NCI-H2107 (cell line): ENCODE results near the gene ZSCAN22.

Source experiments
- DNase-seq: peaks from one replicate; lab custom pipeline; 2025; lab: John Stamatoyannopoulos, UW

Gene ZSCAN22

DNA sequence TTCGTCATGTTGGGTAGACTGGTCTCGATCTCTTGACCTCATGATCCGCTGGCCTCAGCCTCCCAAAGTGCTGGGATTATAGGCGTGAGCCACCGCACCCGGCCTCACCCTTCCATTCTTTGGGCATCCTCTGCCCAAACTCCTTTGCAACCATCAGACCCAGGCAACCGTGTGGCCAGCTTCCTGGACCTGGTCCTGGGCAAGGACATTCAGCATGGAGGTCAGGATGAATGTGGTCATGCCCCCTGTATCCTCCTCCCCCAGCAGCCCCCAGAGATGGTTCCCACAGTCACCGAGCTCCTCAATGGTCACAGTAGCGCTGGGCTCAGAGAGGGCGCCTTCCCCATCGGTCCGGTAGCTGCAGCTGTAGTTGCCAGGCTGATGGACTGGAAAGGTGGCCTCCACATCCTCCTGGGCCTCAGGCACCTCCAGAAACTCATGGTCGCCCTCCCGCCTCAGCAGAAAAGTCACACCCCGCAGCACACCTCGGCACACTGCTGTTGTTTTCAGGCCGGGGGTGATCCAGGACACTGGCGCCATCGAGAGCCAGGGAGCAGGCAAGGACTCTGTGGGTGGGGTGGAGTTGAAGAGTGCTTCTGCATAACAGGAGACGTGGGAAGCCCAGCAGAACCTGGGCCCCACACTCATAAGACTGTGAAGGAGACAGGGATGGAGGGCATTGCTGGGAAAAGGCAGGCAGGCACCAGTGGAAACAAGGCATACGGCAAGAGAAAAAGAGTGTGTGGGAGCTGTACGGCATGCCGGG, 25.4 kb downstream of the ZSCAN22 start:
- no peak for DNase-seq

DNA sequence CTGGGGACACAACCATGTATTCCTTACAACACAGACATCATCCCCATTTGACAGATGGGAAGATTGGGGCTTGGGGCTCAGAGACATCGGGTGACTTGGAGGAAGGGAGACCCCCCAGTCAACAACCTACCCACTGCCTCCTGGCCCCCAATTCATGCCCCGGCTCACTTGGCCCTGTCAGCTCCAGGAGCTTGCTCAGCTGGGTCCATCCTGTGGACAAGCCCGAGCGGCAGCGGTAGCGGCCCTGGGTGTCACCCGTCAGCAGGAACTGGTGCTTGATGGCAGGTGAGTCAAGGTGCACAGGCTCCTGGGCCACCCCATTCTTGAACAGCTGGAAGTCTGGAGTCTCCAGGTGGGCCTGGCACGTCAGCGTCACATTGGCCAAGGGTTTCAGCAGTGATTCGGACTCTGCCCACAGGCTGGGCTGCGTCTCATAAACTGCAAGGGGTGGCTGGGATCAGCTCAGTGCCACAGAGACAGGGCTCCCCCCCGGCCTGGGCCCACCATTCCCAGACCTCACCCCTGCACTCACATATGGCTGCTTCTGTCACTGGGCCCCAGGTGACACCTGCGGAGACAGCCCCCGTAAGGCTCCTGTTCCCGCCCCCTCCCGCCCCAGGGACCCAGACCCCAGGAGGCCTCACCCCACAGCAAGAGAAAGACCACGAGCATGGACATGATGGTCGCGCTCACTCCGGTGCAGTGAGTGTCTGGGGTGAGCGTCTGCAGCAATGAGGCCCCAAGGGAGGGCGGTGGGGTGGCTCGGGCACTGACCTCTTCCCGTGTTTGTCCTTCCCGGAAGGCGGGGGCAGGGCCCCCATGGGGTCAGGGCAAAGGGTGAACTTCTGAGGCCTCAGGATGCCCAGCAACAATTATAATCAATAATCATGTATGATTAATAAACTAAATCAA, 26.2 kb downstream of the ZSCAN22 start, which contains the start of gene A1BG:
Gene A1BG (minus strand): TSS at position 733 of the 912 bp plus-strand sequence. CDS start 55 bp downstream, at position 678.
- no peak for DNase-seq

DNA sequence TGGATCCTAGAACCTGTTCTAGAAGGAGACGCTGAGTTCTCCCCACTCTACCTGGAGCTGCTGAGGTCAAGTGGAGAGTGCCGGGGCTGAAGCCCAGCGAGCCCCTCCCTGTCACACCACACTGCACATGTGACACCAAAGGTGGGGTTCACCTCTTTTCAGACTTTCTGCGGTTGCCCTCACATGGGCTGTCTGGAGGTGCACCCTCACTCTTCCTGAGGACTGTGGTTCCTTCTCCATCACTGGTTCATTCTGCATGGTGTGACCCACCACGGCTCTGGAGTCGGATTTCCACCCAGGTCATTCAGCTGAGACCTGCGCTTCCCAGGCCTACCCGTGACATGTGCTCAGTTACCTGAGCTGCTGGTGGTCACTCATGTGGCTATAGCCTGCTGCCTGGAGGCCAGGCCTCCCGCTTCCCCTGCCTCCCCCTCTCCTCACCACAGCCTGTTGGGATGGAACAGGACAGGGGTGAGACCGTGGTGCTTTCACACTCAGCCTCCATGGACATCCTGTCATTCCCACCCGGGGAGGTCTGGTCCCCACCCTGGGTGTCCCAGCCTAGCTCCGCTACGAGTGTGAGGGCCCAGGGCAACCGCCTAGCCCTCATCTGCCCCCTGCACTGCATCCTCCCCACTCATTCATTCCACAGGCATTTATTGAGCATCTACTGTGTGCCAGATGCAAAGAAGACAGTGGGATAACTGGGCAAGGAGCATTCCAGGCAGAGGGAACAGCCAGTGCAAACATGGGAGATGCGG, 27.1 kb downstream of the ZSCAN22 start:
- no peak for DNase-seq

DNA sequence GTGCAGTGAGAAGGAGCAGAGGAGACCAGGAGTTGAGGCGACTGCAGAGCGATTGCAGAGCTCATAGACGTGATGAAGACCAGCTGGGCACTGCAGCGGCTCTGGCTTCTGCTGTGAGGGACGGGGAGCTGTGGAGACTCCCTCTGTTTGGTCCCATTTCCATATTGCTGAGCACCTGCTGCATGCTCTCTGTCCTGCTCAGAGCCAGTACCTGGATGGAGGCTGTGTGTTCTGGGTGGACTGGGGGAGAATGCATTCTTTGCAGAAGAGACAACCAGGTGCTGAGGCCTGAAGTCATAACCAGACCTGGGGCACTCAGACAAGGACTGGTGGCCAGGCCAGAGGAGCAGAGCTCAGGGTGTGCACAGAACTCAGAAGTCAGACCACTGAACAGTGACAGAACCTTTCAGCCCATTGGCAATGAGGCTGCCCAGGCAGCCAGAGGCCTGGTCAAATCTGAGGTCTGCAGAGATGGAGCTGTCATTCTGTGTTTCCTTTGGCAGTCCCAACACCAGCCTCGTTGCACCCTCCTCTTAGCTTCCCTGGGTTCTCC, 27.8 kb downstream of the ZSCAN22 start:
- no peak for DNase-seq

DNA sequence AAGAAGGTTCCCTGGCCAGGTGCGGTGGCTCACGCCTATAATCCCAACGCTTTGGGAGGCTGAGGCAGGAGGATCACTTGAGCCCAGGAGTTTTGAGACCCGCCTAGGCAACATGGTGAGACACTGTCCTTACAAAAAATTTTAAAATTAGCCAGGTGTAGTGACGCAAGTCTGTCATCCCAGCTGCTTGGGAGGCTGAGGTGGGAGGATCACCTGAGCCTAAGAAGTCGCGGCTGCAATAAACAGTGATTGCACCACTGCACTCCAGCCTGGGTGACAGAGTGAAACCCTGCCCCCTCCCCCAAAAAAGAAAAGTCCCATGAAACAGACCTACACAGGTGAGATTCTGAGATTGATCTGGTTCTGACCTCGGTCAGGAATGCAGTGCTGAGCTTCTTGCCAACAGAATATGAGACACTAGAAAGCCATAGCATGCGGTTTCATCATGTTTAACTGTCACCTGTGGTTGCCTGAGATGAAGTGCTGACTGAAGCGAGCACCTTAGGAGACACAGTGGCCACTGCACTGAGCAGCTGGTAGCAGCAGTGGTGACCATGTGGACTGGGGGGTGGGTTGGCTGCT, 28.5 kb downstream of the ZSCAN22 start:
- no peak for DNase-seq

DNA sequence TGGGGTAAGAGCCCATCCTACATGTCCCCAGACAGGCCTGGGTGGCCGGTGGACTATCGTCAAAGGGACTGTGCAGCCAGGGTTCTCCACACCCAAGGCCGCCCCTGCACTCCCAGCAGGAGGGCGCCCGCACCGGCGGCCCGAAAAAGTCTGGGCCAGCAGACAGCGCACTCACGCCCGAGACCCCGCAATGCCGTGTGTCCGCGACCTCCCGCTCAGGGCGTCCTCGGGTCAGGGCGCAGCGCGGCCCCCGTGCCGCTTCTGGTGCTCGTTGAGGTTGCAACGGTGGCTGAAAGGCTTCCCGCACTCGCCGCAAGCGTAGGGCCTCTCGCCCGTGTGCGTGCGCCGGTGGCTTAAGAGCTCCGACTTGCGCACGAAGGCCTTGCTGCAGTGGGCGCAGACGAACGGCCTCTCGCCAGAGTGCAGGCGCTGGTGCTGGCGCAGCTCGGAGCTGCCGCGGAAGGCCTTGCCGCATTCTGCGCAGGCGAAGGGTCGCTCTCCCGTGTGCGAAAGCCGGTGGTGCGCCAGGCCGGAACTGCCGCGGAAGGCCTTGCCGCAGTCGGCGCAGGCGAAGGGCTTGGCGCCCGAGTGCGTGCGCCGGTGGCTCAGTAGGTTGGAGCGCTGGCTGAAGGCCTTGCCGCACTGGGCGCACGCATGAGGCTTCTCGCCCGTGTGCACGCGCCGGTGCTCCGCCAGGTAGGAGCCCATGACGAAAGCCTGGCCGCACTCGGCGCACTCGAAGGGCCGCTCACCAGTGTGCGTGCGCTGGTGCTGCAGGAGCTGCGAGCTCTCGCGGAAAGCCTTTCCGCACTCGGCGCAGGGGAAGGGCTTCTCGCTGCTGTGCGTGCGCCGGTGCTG, 29.3 kb downstream of the ZSCAN22 start:
- no peak for DNase-seq

DNA sequence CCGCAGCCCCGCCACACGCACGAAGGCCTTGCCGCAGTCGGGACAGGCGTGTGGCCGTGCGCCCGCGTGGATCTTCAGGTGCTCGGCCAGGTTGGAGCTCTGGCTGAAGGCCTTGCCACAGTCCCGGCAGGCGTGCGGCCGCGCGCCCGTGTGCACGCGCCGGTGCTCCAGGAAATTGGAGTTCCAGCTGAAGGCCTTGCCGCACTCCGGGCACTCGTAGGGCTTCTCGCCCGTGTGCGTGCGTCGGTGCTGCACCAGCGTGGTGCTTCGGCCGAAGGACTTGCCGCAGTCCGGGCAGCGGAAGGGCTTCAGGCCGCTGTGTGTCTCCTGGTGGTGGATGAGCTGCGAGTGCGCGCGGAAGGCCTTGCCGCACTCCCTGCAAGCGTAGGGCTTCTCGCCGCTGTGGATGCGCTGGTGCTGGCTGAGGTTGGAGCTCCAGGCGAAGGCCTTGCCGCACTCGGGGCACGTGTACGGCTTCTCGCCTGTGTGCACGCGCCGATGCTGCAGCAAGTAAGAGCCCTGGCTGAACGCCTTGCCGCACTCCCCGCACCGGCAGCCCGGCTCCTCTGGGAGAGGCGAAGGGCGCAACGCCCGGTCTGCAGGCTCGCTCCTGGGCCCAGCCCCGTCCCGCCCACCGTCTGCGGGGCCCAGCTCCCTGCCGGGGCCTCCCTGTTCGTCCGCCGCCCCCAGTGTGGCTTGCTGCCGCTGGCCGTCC, 30.1 kb downstream of the ZSCAN22 start:
- DNase-seq: no peak

DNA sequence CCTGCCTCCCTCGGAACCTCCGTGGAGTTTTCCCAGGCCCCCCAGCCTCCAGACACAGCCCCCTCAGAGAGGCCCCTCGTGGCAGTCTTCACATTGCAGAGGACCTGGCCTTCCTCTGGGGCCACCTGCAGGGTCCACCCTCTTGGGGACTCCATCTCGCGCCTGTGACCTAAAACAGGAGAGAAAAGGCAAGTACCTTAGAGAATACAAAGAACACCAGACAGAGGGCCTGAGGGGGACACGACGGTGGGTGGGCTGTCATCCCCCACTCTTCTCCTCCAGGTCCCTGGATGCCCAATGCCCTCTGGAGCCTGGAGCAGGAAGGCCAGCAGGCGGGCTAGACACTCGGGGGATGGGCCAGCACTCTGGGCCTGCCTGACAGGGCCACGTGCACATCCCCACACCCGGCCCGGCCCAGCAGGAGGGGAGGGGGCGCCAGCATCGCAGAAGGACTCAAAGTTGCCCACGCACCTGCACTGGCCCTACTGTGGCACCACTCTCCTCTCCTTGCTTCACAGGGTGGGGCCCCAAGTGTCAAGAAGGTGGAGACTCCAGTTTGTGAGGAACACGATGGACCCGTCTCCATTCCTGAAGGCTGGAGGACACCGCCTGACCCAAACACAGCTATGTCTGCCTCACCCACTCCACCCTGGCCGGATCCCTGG, 30.8 kb downstream of the ZSCAN22 start:
- no peak for DNase-seq

DNA sequence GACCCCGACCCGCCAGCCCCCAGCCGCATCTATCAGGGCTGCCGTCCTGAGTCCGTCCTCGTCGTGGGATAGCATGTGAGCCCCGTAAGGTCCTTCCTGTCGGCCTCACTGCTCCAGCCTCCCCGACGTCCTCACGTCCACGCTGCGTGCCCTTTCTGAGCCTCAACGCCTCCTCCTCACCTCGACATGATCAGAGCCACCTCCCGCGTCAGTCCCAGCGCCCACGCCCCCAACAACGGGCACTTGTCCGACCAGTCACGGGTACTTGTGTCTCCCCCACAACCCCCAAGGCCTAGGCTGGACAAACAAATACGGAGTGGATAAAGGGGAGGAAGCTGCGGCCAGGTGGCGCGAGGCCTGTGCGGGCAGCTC, 35.1 kb downstream of the ZSCAN22 start:
- no peak for DNase-seq

DNA sequence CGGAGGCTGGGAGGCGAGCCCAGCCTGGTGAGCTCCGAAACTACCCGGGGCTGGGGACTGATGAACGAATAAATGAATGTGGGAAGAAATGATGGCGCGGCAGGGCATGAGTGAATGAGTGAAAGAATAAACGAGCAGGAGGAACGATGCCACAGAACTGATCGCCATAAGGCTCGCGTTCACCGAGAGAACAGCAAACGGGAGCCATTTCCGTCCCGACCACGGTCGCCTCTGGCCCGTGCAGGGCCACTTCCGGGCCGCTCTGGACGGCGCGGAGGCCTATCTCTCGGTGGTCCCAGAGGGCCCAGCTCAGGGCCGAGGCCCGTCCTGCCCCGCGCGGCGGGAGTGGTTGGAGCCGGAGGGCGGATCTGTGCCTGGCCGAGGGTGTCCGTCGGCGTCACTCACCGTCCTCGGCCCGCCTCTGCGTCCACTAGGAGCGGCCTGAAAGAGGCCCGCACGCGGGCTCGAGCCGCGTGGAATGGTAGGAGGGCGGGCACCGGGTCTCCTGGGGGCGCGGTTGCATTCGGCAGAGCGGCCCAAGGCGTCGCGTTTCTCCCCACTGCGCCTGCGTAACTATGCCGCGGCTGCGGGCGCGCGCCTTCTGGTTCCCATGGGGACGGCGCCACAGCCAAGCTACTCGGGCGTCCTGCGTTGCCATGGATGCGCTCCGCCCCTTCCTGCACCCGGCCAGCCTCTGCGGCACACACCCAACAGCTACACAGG, 35.6 kb downstream of the ZSCAN22 start, which contains the start of gene ZNF497:
Gene ZNF497 (minus strand): TSS at position 480 of the 723 bp plus-strand sequence. CDS start 5,116 bp downstream, outside the sequence.
- peak; percentile 93 for DNase-seq

DNA sequence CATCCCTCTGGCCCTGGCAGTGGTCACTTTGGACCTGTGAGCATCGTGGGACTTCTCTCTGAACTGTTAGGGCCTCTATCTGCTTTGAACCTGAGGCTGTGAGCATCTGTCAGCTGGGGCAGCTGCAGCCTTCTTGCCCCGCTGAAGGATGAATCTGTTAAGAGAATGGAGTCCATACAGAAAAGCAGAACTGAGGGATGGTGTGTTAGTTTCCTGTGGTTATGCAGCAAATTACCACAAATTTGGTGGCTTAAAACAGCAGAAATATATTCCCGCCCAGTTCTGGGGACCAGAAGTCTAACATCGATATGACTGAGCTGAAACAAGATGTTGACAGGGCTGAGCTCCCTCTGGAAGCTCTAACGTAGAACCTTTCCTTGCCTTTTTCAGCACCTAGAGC, 37.4 kb downstream of the ZSCAN22 start:
- no peak for DNase-seq

DNA sequence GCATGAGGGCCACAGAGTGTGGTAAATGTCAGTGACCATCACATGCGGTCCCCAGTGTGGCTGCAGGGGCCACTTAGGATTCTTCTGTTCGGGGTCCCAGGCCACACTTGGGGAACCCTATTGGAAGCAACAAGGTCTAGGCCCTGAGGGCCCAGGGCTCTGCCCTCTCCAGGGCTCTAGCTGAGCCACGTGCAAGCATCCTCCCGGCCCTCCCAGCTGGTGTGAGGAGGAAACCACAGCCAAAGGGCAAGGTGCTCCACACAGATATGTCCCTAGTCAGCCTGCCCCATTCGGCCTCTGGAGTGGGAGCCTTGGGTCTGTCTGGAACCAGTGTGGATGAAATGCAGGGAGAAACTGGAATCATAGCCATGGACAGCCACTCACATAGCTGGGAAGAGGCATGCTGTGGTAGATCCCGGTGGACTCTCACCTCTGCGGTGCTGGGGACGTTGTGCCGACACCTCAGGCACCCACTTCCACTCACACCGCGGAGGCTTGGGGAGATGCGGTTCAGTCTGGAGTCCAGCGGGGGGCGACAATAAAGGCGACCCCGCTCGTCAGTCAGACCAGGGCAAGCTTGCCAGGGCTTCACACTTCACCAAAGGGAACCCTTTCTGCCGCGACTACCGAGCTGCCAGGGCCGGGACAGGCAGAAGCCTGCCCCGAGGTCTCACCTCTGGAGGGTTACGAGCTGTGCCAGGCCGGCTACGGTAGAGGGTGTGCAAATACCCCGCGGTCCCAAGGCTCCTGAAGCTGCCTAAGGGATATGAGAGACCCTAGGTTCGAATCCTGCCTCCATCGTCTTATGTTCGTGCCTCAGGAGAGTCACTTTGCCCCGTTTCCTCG, 40.0 kb downstream of the ZSCAN22 start:
- DNase-seq: no peak

DNA sequence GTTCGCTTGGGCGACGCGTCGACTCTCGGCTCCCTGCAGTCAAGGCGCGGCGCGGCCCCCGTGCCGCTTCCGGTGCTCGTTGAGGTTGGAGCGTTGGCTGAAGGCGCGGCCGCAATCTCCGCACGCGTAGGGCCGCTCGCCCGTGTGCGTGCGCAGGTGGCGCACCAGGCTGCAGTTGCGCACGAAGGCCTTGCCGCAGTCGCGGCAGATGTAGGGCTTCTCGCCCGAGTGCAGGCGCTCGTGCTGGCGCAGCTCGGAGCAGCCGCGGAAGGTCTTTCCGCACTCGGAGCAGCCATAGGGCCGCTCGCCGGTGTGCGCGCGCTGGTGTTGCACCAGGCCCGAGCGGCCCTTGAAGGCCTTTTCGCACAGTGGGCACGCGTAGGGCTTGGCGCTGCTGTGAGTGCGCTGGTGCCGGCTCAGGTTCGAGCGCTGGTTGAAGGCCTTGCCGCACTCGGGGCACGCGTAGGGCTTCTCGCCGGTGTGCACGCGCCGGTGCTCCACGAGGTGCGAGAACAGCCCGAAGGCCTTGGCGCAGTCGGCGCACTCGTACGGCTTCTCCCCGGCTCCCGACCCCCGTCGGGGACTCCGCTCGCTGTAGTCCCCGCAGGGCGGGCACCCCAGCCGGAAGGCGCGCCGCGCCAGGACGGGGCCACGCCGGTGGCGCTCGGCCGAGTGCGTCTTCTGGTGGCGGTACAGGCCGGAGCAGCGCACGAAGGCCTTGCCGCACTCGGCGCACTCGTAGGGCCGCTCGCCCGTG, 41.1 kb downstream of the ZSCAN22 start:
- DNase-seq: no peak

DNA sequence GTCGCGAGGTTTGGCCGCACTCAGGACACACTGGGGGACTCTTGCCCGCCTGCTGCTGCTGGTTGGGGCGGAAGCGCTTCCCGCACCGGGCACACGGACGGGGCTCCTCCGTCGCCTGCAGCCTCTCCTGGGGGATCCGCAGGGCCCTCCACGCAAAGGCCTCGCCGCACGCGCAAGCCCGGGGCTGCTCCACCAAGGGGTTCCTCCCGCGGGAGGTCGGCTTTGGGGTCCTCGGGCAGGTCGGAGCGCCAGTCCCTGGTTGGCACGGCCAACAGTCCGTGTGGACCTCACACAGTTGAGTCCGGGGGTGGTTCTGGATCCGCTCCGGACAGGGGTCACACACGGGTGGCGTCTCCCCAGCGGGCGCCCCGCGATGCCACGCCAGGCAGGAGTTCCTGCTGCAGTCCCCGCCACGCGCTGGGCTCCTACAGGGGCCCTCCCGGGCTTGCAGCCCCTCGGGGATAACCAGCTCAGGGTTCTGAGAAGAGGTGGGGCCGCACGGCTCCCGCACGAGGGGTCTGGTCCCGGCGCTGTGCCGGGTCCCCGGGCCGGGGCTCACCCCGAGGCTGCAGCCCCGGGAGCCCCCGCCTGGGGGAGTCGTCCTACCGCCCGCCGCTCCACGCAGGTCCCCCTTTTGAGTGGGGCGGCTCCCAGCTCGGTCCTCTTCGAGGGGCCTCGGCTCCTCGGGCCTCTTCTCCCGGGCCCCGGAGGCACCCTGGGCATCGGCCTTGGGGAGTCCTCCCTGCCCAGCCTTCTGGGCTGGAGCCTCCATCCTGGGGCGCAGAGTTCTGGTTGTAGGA, 42.0 kb downstream of the ZSCAN22 start:
- DNase-seq: no peak

DNA sequence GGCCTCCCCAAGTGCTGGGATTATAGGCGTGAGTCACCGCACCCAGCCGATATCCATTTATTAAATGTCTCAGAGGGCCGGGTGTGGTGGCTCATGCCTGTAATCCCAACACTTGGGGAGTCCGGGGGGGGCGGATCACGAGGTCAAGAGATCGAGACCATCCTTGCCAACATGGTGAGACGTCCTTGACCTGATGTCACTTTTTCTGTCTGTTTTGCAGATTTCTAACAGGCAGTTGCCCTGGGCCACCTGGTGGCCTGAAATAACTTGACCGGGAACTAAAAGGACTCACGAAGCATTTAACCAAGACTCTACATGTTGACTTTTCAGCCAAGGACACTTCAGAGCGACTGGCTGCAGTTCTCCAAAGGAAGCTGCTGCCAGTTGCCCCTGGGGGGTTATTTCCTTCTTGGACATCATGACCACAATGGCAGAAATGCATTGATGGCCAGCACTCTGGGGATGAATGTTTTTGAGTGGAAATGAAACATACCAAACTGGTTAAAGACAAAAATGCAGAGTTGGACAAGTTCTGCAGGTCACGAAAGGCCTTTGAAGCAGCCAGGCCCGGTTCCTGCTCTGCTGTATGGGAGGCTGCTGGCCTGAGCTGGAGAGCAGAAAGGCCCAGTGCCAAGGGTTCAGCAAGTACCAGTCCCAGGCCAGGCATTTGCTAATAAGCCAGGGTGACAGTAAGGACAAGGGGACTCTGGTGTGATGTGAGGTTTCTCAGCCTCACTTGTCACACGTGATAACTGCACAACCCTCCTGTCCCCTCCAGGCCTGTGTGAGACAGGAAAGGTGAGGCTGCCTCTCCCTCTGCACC, 45.7 kb downstream of the ZSCAN22 start:
- DNase-seq: no peak
